NCI-H2227 (cell line): ENCODE measurements around the gene PPP1R3E.
A peak's percentile ranks its signal among the peaks of the same experiment; 100 is the strongest.

Source experiments
- DNase-seq: peaks from one replicate; lab custom pipeline; 2025; ENCODE audit not compliant: unreplicated experiment; lab: John Stamatoyannopoulos, UW

Gene PPP1R3E

DNA sequence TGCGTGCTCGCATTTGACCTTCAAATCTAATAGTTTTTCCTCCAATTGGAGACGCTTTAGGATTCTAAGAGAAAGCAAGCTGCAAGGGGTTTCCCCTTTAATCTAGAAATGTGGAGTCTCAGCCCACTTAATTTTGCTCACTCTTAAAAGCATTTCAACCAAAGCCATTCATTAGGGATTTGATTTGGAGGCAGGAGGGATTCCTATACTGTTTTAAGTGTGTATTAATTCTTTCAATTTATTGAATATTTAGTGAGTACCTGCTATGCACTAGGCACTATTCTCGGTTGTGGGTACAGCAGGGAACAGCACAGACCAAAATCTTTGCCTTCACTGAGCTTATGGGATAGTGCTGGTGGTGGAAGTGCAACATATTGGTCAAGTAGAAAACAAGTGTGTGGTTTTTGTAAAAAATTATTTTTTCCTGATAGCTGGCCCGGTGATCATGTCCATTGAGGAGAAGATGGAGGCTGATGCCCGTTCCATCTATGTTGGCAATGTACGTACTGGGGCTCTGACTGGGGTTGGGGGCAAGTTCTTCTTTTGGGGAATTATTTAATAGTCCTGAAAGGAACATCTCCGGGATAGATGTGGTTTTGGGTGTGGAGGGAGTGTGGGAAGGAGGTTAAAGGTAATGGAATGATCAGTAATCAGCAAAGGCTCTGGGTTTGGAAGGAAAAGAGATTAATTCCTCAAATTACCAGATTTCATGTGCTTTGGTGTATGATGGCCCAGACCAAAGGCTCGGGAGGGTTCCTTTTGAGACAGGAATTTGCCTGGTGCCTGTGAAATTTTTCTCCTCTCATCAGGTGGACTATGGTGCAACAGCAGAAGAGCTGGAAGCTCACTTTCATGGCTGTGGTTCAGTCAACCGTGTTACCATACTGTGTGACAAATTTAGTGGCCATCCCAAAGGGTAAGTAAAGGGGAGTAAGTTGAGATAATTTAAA, 20.2 kb upstream of the PPP1R3E start:
- DNase-seq = no peak

GRCh38 chr14:23321572-23322547, 19.2 kb upstream of the PPP1R3E start:
- peak; percentile 61 for DNase-seq

- DNase-seq = peak; percentile 100
These were observed 18.2 kb upstream of the PPP1R3E start, which contains the start of gene PABPN1 for GRCh38 chr14:23320584-23321571. PABPN1 (plus strand) TSS chr14:23321457; CDS start chr14:23321470, 13 bp downstream.

DNA sequence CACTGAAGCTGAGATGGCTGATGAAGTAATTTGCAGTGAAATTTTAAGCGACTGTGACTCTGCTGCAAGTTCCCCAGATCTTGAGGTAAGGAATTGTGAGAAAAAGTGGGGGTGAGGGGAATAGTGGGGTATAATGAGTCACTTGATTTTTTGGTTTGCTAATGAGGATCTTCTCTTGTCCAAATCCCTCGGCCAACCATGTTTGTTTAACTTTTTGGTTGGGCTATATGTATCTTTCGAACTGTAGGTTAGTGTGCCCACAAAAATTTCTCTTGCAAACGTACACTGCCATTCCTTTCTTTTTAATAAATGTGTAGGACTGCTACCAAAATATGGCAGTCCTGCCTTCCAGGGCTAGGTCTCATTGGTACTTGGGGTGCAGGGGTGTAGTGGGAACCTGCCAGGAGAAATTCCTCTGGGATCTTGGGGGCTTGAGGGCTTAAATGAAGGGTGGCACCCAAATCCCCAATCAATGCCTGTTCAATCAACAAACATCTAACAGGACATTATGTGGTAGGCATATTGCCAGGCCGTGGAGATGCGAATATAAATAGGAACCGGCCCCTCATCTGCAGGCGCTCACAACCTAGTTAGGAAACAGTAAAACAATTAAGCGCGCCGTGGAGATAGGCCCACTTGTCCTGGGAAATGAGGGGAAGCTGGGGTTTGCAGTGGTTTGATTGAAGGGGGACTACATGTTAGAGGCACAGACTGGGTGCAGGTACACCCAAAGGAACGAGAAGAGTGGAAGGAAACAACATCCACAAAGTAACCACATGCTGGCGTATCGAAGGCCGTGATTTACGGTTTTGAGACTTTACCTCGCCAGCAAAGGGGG, 17.3 kb upstream of the PPP1R3E start:
- DNase-seq = no peak

DNA sequence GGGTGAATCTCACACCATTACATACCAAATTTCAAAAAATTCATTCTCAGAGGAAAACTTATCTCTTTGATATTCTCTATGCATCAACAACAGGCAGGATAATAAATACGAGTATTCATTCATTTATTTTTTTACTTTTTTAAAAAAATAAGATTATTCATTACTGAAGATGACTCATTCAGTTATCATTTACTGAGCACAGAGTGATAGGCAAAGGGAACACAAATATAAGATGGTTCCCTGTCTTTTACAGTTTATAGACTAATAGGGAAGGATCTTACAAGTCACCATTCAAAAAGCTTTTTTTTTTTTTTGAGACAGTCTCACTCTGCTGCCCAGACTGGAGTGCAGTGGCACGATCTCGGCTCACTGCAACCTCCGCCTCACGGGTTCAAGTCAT, 13.6 kb upstream of the PPP1R3E start:
- DNase-seq = no peak

- DNase-seq = no peak
These were observed 7.9 kb upstream of the PPP1R3E start for GRCh38 chr14:23310546-23310945.

DNA sequence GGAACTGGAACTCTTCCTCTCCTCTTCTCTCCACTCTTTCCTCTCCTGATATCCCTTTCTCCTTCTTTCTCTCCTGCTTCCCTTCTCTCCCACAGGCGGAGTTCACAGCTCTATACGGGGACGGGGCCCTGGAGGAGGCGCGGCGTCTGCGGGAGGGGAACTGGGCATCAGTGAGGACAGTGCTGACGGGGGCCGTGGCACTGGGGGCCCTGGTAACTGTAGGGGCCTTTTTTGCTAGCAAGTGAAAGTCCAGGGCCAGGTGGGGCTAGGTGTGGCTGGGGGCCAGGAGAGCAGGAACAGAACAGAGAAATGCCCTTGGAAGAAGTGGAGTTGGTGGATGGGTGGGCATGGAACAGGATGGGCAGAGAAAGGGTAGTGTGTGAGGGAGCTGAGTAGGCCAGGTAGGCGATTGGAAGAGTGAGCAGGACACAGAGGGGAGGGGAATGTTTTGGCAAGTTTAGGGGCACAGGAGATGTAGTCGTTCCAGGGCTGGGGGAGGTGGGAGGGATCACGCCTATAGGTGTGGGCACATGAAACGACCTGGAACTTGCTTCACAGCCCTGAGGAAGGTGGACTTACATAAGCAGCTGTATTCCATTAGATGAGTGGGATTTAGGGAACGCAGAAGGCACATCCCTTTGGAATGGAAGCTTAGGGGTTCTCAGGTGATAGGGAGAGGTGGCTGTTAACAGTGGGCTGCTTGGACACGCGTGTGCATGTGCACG, 6.2 kb upstream of the PPP1R3E start:
- no peak for DNase-seq

DNA sequence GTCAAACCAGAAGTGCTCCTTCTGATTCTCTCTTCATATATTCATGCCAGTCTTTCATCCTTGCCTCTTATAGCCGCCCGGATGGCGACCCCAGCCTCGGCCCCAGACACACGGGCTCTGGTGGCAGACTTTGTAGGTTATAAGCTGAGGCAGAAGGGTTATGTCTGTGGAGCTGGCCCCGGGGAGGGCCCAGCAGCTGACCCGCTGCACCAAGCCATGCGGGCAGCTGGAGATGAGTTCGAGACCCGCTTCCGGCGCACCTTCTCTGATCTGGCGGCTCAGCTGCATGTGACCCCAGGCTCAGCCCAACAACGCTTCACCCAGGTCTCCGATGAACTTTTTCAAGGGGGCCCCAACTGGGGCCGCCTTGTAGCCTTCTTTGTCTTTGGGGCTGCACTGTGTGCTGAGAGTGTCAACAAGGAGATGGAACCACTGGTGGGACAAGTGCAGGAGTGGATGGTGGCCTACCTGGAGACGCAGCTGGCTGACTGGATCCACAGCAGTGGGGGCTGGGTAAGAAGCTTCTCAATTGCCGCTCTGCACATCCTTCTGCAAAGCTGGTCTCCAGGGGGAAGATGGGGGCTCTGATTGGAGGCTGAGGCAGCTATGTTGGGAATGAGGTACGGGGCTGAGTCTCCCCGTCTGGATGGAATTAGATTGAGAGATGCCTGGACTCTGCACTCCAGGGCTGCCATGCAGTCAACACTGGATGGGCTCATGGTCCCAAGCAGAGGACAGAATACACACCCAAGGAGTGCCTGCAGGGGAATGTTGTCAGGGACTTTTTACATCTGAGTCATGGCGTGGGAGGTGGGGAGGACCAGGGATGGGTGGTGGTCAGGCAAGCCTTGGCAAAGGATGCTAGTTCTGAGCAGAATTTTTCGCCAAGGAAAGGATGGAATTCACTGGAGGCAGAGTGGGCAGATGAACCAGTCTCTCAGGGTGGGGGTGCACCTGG, 5.3 kb upstream of the PPP1R3E start:
- no peak for DNase-seq

DNA sequence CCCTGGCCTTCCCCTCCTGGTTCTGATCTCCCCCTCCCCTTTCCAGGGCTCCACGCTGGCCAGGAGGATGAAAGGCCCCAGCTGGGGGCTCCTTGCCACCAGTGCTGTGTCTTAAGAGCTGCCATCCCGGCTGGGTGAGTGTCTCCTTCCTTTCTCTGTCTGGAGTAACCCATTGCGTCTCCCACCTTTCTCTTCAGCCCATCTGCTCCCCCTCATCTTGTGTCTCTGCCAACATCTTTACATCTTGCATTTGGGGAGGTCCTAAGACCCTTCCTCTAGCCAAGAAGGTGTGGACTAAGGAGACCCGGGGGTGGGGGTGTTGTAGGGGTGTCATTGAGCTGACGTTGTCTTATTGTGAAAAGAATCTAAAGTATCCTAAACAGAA, 4.5 kb upstream of the PPP1R3E start:
- DNase-seq = no peak

GRCh38 chr14:23306412-23307145, 3.9 kb upstream of the PPP1R3E start, which contains the start of gene BCL2L2:
BCL2L2 (plus strand) TSS chr14:23306833; CDS start chr14:23307768, 935 bp downstream.
- peak; percentile 88 for DNase-seq

DNA sequence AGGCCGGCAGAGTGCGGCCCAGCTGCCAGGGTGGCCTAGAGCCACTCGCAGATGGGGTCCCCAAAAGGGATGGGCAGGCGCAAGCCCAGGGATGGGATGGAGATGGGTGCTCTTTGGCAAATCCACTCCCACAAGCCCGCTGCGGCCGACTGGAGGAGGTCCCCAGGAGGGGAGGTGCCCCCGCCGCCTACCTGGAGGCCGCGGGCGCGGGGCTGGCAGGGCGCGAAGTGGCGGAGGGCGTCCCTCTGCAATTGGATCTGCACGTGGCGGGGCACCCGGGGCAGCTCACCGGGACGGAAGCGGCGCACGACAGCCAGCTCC, 730 bp downstream of the PPP1R3E start:
- no peak for DNase-seq

DNA sequence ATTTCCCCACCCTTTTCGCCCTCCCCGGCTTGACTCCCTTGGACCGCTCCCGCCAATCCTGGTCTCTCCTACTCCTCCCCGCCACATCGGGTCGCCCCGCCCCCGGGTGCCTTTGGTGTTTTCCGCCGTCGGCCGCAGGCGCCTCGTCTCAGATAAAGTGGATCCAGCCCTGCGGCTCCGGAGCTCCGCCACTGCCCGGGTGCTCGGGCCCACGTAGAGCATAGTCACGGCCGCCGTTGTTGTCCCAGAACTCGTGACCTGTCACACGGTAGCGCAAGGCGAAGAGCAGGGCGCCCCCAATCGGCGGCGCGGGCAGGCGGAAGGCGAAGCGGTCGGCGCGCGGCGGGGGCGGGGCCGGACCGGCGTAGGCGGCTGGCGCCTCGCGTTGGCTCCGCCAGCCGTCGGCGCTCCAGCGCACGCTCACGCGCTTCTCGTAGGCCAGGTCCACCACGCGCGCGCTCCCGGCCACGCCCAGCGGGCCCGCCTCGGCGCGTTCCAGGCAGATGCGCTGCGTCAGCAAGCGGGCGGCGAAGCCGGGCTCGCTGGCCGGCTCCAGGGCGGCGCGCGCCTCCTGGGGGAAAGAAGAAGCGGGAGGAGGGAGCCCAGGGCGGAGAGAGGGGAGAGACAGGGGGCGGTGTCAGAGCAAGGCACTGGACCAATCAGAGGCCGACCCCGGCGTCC, 1.2 kb downstream of the PPP1R3E start:
- peak; percentile 99 for DNase-seq

GRCh38 chr14:23300687-23301223, 1.9 kb downstream of the PPP1R3E start:
- DNase-seq = peak; percentile 26

DNA sequence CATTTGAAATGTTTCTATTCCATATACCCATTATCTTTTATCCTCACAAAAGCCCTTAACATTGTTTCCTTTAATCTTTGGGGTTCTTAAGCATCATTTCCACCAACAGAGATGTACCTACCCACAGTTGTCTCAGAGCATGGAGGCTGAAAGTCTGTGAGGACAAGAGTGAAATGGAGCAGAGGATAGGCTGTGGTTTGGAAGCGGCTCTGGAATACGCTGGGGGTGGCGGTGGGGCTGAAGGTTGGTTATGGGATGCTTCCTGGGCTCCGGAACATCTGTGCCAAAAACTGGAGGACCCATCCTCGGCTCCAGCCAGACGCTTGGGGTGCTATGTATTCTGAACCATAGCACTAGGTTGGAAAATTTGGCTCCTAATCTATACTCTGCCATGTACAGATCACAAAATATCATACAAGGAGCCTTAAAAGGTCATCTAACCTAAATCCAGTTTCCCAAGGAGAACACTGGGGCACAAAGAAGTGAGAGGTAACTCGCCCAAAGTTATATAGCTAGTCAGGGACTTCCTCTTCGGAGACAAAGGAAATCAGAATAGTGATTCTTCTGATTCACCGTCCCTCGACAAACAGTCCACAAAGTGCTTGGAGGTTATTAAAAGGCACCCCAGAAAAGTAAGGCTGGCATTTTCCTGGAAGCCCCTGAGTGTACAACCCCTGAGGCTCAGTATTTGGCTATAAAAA, 2.5 kb downstream of the PPP1R3E start:
- no peak for DNase-seq

- DNase-seq = peak; percentile 46
These were observed 3.3 kb downstream of the PPP1R3E start for GRCh38 chr14:23299211-23299957.
